ENCODE data around the gene CTRL.

Gene CTRL

GRCh38 chr16:67931712-67932461, at the start of gene CTRL:
TSS of gene CTRL (minus strand) at chr16:67931862. CDS start at chr16:67931852, 10 bp downstream.
- TF ChIP-seq USF1 (IDR thresholded peaks at IDR 0.05) (no peak), REST (IDR thresholded peaks at IDR 0.05; ENCODE audit: low read depth) (no peak), FOXM1 (IDR thresholded peaks at IDR 0.05; ENCODE audit: borderline replicate concordance, low read depth) (no peak), EGR1 (IDR thresholded peaks at IDR 0.05) (no peak), CREB1 (IDR thresholded peaks at IDR 0.05; ENCODE audit: low read depth) (no peak), YY1 (IDR thresholded peaks at IDR 0.05; ENCODE audit: low read depth) (no peak), TEAD4 (IDR thresholded peaks at IDR 0.05) (no peak), TAF1 (IDR thresholded peaks at IDR 0.05; ENCODE audit: low read depth) (no peak), ZBTB7A (IDR thresholded peaks at IDR 0.05; ENCODE audit: low read depth) (no peak), TCF12 (IDR thresholded peaks at IDR 0.05; ENCODE audit: low read depth) (no peak), NFIC (IDR thresholded peaks at IDR 0.05) (no peak), RAD21 (IDR thresholded peaks at IDR 0.05; ENCODE audit: low read depth) (no peak), MAX (IDR thresholded peaks at IDR 0.05) (no peak)

- no peak for TF ChIP-seq TAF1 (IDR thresholded peaks at IDR 0.05; ENCODE audit: low read depth)
- no peak for TF ChIP-seq CREB1 (IDR thresholded peaks at IDR 0.05; ENCODE audit: low read depth)
- no peak for TF ChIP-seq USF1 (IDR thresholded peaks at IDR 0.05)
- no peak for TF ChIP-seq CEBPB (IDR thresholded peaks at IDR 0.05)
- no peak for TF ChIP-seq RAD21 (IDR thresholded peaks at IDR 0.05; ENCODE audit: low read depth)
- TF ChIP-seq YY1 (IDR thresholded peaks at IDR 0.05; ENCODE audit: low read depth) = no peak
- TF ChIP-seq MAX (IDR thresholded peaks at IDR 0.05) = no peak
- TF ChIP-seq EGR1 (IDR thresholded peaks at IDR 0.05) = no peak
- no peak for TF ChIP-seq EP300 (IDR thresholded peaks at IDR 0.05; ENCODE audit: borderline replicate concordance)
- TF ChIP-seq FOXM1 (IDR thresholded peaks at IDR 0.05; ENCODE audit: borderline replicate concordance, low read depth) = no peak
- no peak for TF ChIP-seq TEAD4 (IDR thresholded peaks at IDR 0.05)
- no peak for TF ChIP-seq ZBTB7A (IDR thresholded peaks at IDR 0.05; ENCODE audit: low read depth)
- TF ChIP-seq REST (IDR thresholded peaks at IDR 0.05; ENCODE audit: low read depth) = no peak
- no peak for TF ChIP-seq NFIC (IDR thresholded peaks at IDR 0.05)
Observed at GRCh38 chr16:67979955-67980678, 48.5 kb upstream of the CTRL start, which contains the start of gene DPEP3. TSS of gene DPEP3 (minus strand) at chr16:67980499. CDS start at chr16:67980380, 119 bp downstream.

- TF ChIP-seq REST (IDR thresholded peaks at IDR 0.05; ENCODE audit: low read depth) = no peak
- TF ChIP-seq FOXM1 (IDR thresholded peaks at IDR 0.05; ENCODE audit: borderline replicate concordance, low read depth) = no peak
Observed at GRCh38 chr16:67977469-67978227, 46.0 kb upstream of the CTRL start.
